Natural killer cell (primary cell): ENCODE data around the gene FIG4. TPM values are rescaled to one million over a fixed set of nuclear protein-coding genes. Genes with fewer than 3 reads are reported as not detected.

Source experiments
- ATAC-seq, 3 donors: fragments of 150-1000 bp in 2 of 3; fragments of 200-7000 bp in 1 of 3; cut with Tn5 transposase; 1 replicate in 1 of 3; 2 replicates in 2 of 3; pipeline ENCODE4 v1.10.0; 2021; ENCODE audit warnings: mild to moderate bottlenecking in 2 of 3, moderate library complexity in 2 of 3
- DNase-seq, 2 donors: peaks; one replicate each; pipeline versions ENCODE4 v3.0.0 to v3.0.0-alpha.2; 2013 to 2021; ENCODE audit warnings: mixed read lengths in 1 of 2
- H3K27ac ChIP-seq: one replicate; pipeline ENCODE4 v1.5.1; 2013; ENCODE audit warnings: mild to moderate bottlenecking, low read length
- H3K27me3 ChIP-seq: one replicate; pipeline ENCODE4 v1.6.1; 2013; ENCODE audit warnings: low read length; ENCODE audit not compliant: control insufficient read depth, insufficient read depth
- H3K36me3 ChIP-seq: one replicate; pipeline ENCODE4 v1.6.1; 2013; ENCODE audit warnings: low read length; ENCODE audit not compliant: control insufficient read depth, insufficient read depth
- H3K4me1 ChIP-seq: one replicate; pipeline ENCODE4 v1.6.1; 2013; ENCODE audit warnings: low read length; ENCODE audit not compliant: control insufficient read depth, insufficient read depth
- H3K4me3 ChIP-seq: one replicate; pipeline ENCODE4 v1.5.1; 2013; ENCODE audit warnings: low read length
- H3K9me3 ChIP-seq: one replicate; pipeline ENCODE4 v1.6.1; 2013; ENCODE audit warnings: low read length; ENCODE audit not compliant: control insufficient read depth, insufficient read depth
- H3K27ac Mint-ChIP-seq, 2 donors: one replicate each; pipeline ENCODE4 v1.8.0; 2022; ENCODE audit warnings: mild to moderate bottlenecking in 2 of 2, mixed read lengths in 2 of 2, moderate library complexity in 1 of 2
- H3K27me3 Mint-ChIP-seq, 2 donors: one replicate each; pipeline ENCODE4 v1.8.0; 2022; ENCODE audit warnings: low read depth in 2 of 2, mixed read lengths in 2 of 2
- H3K36me3 Mint-ChIP-seq: one replicate; pipeline ENCODE4 v1.8.0; 2022; ENCODE audit warnings: mixed read lengths
- H3K4me1 Mint-ChIP-seq, 2 donors: one replicate each; pipeline ENCODE4 v1.8.0; 2022; ENCODE audit warnings: mixed read lengths in 2 of 2
- H3K4me3 Mint-ChIP-seq: one replicate; pipeline ENCODE4 v1.8.0; 2022; ENCODE audit warnings: mild to moderate bottlenecking, moderate library complexity, mixed read lengths
- H3K9me3 Mint-ChIP-seq, 2 donors: one replicate each; pipeline ENCODE4 v1.8.0; 2022; ENCODE audit warnings: mixed read lengths in 2 of 2
- WGBS: methylation state at CpG from one replicate; pipeline ENCODE4 v1.1.7; 2013; ENCODE audit warnings: missing lambda C conversion rate; ENCODE audit not compliant: insufficient coverage; 5-methylcytosine and 5-hydroxymethylcytosine counted together
- intact Hi-C: fragments of 100-400 bp; cut with micrococcal nuclease; formaldehyde crosslinking; loops from one replicate; pipeline ENCODE4 v1.14.2; 2022
- total RNA-seq, 4 donors: library from RNA; stranded (reverse); fragments of 120-200 nt in 1 of 4; gene quantifications; one replicate each; pipeline versions ENCODE4 v1.2.3 to v1.2.4, GENCODE V29; 2013 to 2022
- TF ChIP-seq, protein P1 (sequence below): fragments of 200-600 bp; IDR thresholded peaks from one replicate; pipeline ENCODE4 v1.8.0; 2022; ENCODE audit warnings: antibody characterized with exemption

Gene FIG4
- total RNA-seq, 3 donors from 2014 or later (not counting 1 experiment from before 2014, with no cell fraction given): 15.7 to 38.5 (median 20.7) TPM

DNA sequence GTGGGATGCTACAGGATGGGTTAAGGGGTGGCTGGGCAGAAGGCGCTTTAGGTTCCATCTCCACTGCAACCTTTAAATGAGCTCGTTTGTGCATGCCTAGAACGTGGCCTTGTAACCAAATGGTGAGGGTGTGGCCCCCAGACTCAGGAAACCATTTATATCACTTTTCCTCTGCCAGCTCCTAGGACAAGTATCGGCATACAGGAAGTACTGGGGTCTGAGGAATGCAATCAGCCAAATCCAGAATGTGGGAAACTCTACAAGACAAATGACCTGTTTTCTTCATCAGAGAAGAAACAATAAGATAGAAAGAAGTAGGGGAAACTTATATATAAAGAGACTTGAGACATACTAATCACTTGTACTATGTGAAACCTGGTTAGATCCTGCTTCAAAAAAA lies 21.3 kb upstream of the FIG4 start:
- 89% methylated on average over 4 of the region's 4 CpGs for WGBS
- Histone ChIP-seq H3K9me3 (no peaks in the 10 kb centered on the region), H3K4me3 (no peak overlapping the region), H3K27me3 (no peaks in the 10 kb centered on the region), H3K36me3 (peaks cover 2% of the 10 kb centered on the region), H3K4me1 (no peaks in the 10 kb centered on the region), H3K27ac (no peak overlapping the region)
- intact Hi-C loops: no loop called here
- no peak for DNase-seq
- H3K4me3 Mint-ChIP-seq: no peak overlapping the region
- H3K27ac Mint-ChIP-seq: no peak overlapping the region
- no peaks in the 10 kb centered on the region for H3K4me1 Mint-ChIP-seq
- H3K27me3 Mint-ChIP-seq: no peaks in the 10 kb centered on the region
- H3K9me3 Mint-ChIP-seq: no peaks in the 10 kb centered on the region
- H3K36me3 Mint-ChIP-seq: peaks cover 6% of the 10 kb centered on the region
- TF ChIP-seq, protein P1, sequence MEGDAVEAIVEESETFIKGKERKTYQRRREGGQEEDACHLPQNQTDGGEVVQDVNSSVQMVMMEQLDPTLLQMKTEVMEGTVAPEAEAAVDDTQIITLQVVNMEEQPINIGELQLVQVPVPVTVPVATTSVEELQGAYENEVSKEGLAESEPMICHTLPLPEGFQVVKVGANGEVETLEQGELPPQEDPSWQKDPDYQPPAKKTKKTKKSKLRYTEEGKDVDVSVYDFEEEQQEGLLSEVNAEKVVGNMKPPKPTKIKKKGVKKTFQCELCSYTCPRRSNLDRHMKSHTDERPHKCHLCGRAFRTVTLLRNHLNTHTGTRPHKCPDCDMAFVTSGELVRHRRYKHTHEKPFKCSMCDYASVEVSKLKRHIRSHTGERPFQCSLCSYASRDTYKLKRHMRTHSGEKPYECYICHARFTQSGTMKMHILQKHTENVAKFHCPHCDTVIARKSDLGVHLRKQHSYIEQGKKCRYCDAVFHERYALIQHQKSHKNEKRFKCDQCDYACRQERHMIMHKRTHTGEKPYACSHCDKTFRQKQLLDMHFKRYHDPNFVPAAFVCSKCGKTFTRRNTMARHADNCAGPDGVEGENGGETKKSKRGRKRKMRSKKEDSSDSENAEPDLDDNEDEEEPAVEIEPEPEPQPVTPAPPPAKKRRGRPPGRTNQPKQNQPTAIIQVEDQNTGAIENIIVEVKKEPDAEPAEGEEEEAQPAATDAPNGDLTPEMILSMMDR: no peak
- ATAC-seq: no peak

DNA sequence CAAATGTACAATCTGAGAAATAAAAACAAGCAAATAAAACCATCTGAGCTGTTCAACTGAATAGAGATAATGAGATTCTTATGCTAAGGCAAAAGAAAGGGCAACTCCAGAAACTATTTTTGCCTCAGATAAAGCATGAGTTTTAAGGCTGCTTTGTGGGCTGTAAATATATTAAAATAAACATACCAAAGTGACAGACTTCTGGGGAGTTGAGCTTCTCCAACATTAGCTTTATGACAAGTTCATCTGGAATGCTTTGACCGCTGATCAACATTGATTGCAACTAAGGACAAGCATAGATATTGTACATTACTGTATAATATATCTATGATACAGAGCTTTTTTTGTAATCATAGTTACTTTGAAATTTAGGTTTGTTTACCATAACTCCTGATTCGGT lies 19.4 kb upstream of the FIG4 start:
- H3K27ac ChIP-seq: no peak overlapping the region
- H3K4me1 ChIP-seq: no peaks in the 10 kb centered on the region
- H3K36me3 ChIP-seq: peaks cover 2% of the 10 kb centered on the region
- Mint-ChIP-seq H3K36me3 (peaks cover 6% of the 10 kb centered on the region), H3K9me3 (no peaks in the 10 kb centered on the region), H3K27me3 (no peaks in the 10 kb centered on the region), H3K27ac (no peak overlapping the region), H3K4me1 (no peaks in the 10 kb centered on the region), H3K4me3 (no peak overlapping the region)
- no peak for DNase-seq
- WGBS: 100% methylated on average over 2 of the region's 2 CpGs
- no peak overlapping the region for H3K4me3 ChIP-seq
- TF ChIP-seq, protein P1: no peak
- ATAC-seq: no peak
- no peaks in the 10 kb centered on the region for H3K27me3 ChIP-seq
- no peaks in the 10 kb centered on the region for H3K9me3 ChIP-seq
- intact Hi-C loops: no loop called here

DNA sequence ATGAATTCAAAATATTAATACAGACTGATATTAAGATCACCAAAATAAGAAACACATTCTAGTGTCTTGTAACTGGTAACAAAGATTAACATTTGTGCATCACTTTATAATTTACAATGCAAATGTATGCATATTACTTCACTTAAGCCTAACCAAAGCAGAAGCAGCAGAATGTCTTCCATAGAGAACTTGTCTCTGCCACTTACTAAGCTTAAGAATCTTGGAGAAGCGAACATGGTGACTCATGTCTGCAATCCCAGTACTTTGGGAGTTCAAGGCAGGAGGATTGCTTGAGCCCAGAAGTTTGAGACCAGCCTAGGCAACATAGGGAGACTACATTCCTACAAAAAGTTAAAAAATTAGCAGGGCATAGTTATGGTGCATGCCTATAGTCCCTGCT lies 18.9 kb upstream of the FIG4 start:
- ATAC-seq (no peak), DNase-seq (no peak)
- no peak overlapping the region for H3K4me3 ChIP-seq
- H3K4me1 ChIP-seq: no peaks in the 10 kb centered on the region
- Mint-ChIP-seq H3K4me1 (no peaks in the 10 kb centered on the region), H3K27ac (no peak overlapping the region), H3K27me3 (no peaks in the 10 kb centered on the region), H3K36me3 (peaks cover 6% of the 10 kb centered on the region), H3K4me3 (no peak overlapping the region), H3K9me3 (no peaks in the 10 kb centered on the region)
- H3K36me3 ChIP-seq: peaks cover 2% of the 10 kb centered on the region
- H3K27ac ChIP-seq: no peak overlapping the region
- TF ChIP-seq, protein P1: no peak
- H3K27me3 ChIP-seq: no peaks in the 10 kb centered on the region
- H3K9me3 ChIP-seq: no peaks in the 10 kb centered on the region
- intact Hi-C loops: no loop called here
- WGBS: 100% methylated on average over 1 of the region's 1 CpG

DNA sequence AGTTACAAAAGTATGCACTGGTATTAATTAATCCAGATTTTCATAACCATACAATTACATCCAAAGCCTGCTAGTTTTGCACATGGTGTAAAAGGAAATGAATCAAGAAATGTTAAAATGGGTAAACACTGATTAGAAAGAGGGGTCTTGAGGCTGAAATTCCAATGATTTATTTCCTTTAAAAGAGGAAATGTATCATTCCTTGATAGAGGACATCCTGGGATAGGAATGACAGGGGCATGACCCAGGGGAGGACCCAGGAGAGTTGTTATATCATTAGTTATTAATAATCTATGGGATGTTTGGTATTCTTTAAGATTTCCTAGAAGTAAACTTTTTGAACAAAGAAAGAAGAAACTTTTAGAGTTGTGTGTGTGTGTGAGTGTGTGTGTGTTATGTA lies 18.3 kb upstream of the FIG4 start:
- H3K9me3 ChIP-seq: no peaks in the 10 kb centered on the region
- Mint-ChIP-seq H3K4me1 (no peaks in the 10 kb centered on the region), H3K27ac (no peak overlapping the region), H3K27me3 (no peaks in the 10 kb centered on the region), H3K36me3 (peaks cover 6% of the 10 kb centered on the region), H3K4me3 (no peak overlapping the region), H3K9me3 (no peaks in the 10 kb centered on the region)
- DNase-seq: no peak
- no peak overlapping the region for H3K27ac ChIP-seq
- H3K4me1 ChIP-seq: no peaks in the 10 kb centered on the region
- TF ChIP-seq, protein P1: no peak
- H3K27me3 ChIP-seq: no peaks in the 10 kb centered on the region
- no peak overlapping the region for H3K4me3 ChIP-seq
- no peak for ATAC-seq
- intact Hi-C loops: no loop called here
- peaks cover 2% of the 10 kb centered on the region for H3K36me3 ChIP-seq
